NCI-H187 treated with DMSO at 0.1 percent for 48 hours (cell line): ENCODE measurements around the gene GATAD1.
"Not testable (repeated sequence)": the region's sequence is repeated elsewhere in the genome, so short reads cannot be mapped to it uniquely, and the experiment has no call there.

Source experiments
- DNase-seq: peaks from one replicate; lab custom pipeline; 2025; lab: John Stamatoyannopoulos, UW

The GATAD1 gene

DNA sequence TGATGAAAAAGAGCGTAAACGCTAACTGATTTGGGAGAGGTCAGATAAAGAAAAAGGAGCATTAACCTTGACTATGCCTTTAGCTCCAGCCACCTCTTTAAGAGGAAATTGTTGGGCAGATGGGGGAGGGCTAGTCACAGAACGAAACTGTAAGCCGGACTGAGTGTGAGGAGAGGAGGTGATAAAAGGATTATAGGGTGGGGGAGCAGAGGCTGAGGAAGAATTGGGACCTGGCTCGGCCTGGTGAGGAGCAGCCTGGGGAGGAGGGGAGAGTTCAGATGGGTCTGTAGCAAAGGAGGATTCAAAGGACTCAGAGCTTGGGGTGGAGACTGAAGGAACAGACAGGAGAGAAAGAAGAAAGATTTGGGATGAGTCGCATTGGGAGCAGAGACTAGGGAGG lies 36.3 kb downstream of the GATAD1 start:
- not testable (repeated sequence) for DNase-seq

DNA sequence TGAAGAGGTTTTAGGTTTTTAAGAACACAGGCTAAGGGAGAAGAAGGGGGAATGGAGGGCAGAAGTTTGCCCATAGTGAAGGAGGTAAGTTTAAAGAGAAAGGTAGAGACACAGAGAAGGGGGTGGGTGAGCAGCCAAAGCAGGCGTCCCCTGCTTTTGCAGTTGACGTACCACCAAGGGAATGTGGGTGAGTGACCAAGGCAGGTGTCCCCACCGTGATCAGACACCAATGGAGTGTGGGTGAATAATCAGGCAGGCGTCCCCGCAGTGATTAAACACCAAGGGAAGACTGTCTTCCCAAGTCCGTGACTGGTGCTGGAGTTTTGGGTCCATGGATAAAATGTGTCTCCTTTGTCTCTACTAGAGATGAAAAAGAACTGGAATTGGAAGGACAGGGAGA lies 36.9 kb downstream of the GATAD1 start:
- not testable (repeated sequence) for DNase-seq

DNA sequence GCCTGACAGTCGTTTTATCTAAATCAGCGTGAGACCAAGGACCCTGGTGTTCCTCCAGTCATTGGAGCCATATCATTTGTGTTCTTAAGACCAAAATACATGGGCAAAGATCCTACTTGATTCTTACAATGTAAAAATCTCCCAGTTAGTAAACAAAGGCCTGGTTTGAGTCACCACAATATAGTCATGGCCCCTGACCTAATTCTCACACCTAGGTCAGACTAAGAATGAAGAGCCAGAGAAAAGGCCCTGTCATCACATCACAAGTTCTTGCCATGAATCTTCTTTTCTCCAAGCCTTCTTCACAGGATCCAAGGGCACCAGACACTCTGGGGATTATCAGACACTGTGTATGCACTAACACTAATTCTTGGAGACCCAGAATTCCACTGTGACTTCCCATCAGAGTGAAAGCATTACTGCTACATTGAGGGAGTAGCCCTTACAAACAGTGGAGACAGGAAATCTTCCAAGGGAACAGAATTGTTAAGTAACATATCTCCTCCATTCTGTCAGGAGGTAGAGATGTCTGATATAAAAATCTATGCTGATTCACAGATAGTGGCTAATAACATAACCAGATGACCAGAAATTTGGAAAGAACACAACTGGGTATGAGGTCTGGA lies 38.1 kb downstream of the GATAD1 start:
- DNase-seq: no peak

DNA sequence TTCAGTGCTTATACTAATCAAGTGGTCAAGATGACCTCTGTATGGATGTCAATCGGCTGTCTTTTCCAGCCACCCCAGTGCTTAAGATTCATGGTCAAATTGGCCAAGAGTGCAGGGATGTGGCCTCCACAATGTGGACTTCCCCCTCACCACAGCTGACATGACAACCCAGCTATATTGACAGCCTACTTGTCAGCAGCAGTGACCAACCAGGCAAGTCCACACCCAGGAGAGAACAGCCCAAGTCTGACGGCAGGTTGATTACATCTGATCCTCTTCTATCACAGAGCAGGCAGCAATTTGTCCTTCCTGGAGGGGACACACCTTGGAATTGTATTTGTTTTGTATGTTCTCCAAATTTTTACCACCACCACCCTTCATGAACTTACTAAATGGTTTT lies 38.7 kb downstream of the GATAD1 start:
- no peak for DNase-seq

DNA sequence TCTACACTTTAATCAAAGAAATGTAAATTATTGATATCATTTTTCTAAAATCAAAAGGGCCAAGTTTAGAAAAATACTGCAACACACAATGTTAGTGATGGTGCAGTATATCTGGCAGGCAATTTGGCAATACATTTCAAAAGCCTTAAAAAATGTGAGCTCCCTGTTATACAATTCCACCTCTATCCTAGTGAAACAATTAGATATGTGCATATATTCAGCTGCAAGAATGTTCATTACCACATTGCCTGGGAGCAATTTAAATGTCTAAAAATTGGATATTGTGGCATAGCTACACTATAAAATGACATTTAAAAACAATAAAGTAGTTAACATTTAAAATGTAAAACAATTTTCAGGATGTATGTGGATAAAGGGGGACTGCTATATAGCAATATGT lies 40.5 kb downstream of the GATAD1 start:
- DNase-seq: no peak

DNA sequence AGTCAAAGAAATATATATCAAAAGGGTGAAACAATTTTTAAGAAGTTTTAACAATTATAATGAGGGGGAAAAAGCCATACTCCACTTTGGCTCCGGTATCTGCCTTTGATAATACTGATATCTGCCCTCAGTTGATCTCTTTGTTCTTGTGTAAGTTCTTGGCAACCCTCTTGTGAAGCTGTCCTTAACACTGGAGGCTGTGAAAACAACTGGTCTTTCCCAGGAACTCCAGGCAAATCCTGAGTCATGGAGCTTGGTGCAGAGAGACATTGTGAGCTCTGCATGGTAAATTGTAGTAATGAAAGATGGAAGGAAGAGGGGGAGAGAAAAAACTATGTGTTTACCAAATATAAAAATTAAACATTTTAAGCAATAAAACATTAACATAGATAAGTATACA lies 42.4 kb downstream of the GATAD1 start:
- DNase-seq: no peak

DNA sequence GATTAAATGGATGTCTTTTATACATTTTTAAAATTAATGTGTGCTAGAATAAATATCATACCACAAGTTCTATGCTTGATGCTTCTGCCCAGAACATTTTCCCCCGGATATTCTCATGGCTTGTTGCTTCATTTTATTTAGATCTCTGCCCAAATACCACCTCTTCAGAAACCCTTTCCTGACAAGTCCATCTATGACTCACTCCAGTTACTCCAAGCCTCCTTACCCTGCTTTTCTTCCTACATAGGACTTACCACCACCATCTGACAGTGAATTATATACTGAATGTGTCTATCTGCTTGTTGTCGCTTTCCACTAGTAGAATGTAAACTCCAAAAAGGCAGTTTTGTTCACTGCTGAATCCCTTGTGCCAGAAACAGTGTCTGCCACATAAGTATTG lies 49.6 kb downstream of the GATAD1 start:
- no peak for DNase-seq

DNA sequence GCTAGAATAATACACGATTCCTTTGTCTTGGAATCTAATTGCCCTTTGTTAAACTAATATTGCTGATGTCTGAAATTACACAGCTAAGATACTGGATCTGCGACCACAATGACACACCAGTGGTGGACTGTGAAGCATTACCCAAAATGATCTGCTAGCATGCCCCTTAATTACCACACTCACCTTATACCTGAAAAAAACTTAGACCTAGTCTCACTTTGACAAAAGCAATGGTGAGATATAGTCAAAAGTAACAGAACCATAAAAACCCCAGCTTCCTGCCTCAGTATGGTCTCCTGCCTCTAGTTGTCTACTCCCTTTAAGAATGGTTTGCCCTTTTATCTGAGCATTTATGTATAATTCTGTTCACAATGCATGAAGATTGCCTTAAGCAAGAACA lies 51.3 kb downstream of the GATAD1 start:
- no peak for DNase-seq

DNA sequence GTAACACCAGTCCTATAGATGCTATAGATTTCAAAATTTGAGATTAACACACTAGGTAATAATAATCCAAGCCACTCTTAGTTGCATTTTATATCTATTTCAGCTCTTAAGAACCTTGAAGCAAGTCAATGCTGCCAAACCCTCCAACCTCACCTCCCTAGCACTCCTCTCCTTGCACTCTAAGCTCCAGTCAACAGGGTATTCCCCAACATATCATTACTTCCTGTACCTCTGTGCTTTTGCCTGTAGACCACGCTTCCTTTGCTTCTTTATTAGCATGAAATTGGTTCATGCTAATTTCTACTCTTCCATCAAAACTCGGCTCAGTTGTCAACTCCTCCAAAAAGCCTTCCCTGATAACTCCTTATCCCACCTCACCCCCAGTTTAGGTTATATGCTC lies 56.5 kb downstream of the GATAD1 start:
- DNase-seq: no peak

DNA sequence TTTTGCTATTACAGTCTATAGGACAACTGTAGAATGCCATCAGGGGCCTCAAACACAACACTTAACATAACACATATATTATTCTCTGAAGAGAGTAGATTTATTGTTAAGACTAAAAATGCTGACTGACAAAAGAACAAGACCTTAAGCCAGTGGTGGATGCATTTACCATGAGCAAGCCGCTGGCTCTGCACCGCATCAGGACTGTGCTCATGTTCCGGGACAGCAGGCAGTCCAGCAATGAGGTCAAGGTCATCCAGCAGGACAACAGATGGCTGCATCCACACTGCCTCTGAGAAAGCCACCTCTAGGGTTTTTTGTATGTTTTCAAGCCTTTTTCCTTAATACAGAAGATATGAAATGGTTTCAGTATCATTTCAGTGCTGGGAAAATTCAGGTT lies 57.3 kb downstream of the GATAD1 start:
- no peak for DNase-seq

DNA sequence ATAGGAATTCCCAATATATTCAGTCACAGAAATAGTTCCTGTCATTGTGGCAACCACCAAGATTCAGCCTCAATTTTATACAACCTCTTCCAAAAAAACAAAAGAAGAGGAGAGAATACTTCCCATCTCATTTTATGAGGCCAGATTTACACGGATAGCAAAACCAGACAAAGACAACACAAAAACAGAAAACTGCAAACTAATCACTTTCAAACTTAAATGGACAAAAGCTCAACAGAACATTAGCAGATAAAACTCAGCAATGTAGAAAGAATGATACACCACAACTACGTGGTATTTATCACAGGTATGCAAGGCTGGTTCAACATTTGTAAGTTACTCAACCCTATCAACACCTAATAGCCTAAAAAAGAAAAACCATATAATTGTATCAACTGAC lies 59.1 kb downstream of the GATAD1 start:
- DNase-seq: no peak

DNA sequence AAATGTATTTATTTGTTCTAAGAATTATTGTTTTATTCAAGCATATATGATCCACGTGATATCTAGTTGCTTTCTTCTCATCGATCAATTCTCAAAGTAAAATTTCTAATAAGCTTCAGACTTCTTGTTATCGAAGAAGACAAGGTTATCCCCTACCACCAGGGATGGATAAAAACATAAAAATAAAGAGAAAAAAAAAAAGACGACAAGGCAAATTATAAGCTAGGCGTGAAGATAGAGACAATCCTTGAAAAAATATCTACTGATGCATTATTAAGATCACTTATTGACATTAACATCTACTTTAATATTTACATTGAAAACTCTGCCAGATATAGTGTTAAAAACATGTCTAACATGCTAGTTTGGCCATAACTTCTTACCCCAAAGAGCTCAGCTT lies 61.7 kb downstream of the GATAD1 start:
- DNase-seq: no peak
